CD14-positive monocyte (primary cell): ENCODE data around the gene KMT2E. TPM values are rescaled to one million over a fixed set of nuclear protein-coding genes. Genes with fewer than 3 reads are reported as not detected.

ENCODE experiments used
- DNase-seq, 3 donors: peaks; one replicate each; pipeline ENCODE4 v3.0.0-alpha.2; 2011 to 2022
- H2AFZ ChIP-seq: 2 replicates; pipeline ENCODE4 v1.6.0; 2012; ENCODE audit warnings: mild to moderate bottlenecking, low read depth, low read length, inconsistent platforms; ENCODE audit not compliant: insufficient read depth, poor library complexity, severe bottlenecking
- H3K27ac ChIP-seq, 2 donors: 1 replicate in 1 of 2; 2 replicates in 1 of 2; pipeline ENCODE4 v1.5.1; 2012 to 2013; ENCODE audit warnings: low read length in 2 of 2, control low read depth in 1 of 2, inconsistent platforms in 1 of 2, low read depth in 1 of 2, mild to moderate bottlenecking in 1 of 2
- H3K27me3 ChIP-seq, 2 donors: one replicate each; pipeline versions ENCODE4 v1.6.0 to v1.6.1; 2011 to 2013; ENCODE audit warnings: low read length in 2 of 2; ENCODE audit not compliant: control insufficient read depth in 2 of 2, insufficient read depth in 2 of 2
- H3K36me3 ChIP-seq, 2 donors: replicated peaks in 1 of 2; 1 replicate in 1 of 2; 2 replicates in 1 of 2; pipeline versions ENCODE4 v1.5.1 to v1.6.1; 2012 to 2013; ENCODE audit warnings: low read length in 2 of 2, control low read depth in 1 of 2, inconsistent platforms in 1 of 2, mild to moderate bottlenecking in 1 of 2; ENCODE audit not compliant: insufficient read depth in 2 of 2, control insufficient read depth in 1 of 2
- H3K4me1 ChIP-seq, 2 donors: 1 replicate in 1 of 2; 2 replicates in 1 of 2; pipeline versions ENCODE4 v1.5.1 to v1.6.1; 2012 to 2013; ENCODE audit warnings: low read length in 2 of 2, control low read depth in 1 of 2, inconsistent platforms in 1 of 2, mild to moderate bottlenecking in 1 of 2, moderate library complexity in 1 of 2; ENCODE audit not compliant: insufficient read depth in 2 of 2, control insufficient read depth in 1 of 2
- H3K4me2 ChIP-seq: replicated peaks from 2 replicates; pipeline ENCODE3; 2012; ENCODE audit warnings: low read length, moderate library complexity, mild to moderate bottlenecking; ENCODE audit not compliant: poor library complexity, severe bottlenecking; ENCODE audit errors: extremely low read depth
- H3K4me3 ChIP-seq, 3 experiments: fragments of 200-600 bp in 1 of 3; sonication (generic) in 1 of 3; replicated peaks in 1 of 3; 1 replicate in 2 of 3; 2 replicates in 1 of 3; pipeline ENCODE4 v1.5.1; 2011 to 2013; ENCODE audit warnings: low read length in 3 of 3, mild to moderate bottlenecking in 3 of 3, control low read depth in 2 of 3, low read depth in 2 of 3, inconsistent platforms in 1 of 3, moderate library complexity in 1 of 3
- H3K79me2 ChIP-seq: 2 replicates; pipeline ENCODE4 v1.6.0; 2012; ENCODE audit warnings: mild to moderate bottlenecking, control low read depth, inconsistent platforms, low read length, moderate library complexity; ENCODE audit not compliant: insufficient read depth
- H3K9ac ChIP-seq: 2 replicates; pipeline ENCODE4 v1.6.0; 2017; ENCODE audit warnings: low read length, mild to moderate bottlenecking; ENCODE audit not compliant: insufficient read depth, poor library complexity, severe bottlenecking
- H3K9me3 ChIP-seq, 2 donors: replicated peaks in 1 of 2; 1 replicate in 1 of 2; 2 replicates in 1 of 2; pipeline versions ENCODE4 v1.5.1 to v1.6.1; 2012 to 2013; ENCODE audit warnings: low read length in 2 of 2, control low read depth in 1 of 2; ENCODE audit not compliant: control insufficient read depth in 1 of 2, insufficient read depth in 1 of 2
- H4K20me1 ChIP-seq: 2 replicates; pipeline ENCODE4 v1.6.0; 2012; ENCODE audit warnings: mild to moderate bottlenecking, low read length, control low read depth, moderate library complexity; ENCODE audit not compliant: insufficient read depth
- H3K27ac Mint-ChIP-seq, 7 donors: one replicate each; pipeline ENCODE4 v1.8.0; 2020; ENCODE audit warnings: mild to moderate bottlenecking in 7 of 7, mixed read lengths in 7 of 7, moderate library complexity in 6 of 7, inconsistent platforms in 2 of 7
- H3K27me3 Mint-ChIP-seq, 3 donors: one replicate each; pipeline ENCODE4 v1.8.0; 2021 to 2022; ENCODE audit warnings: low read depth in 3 of 3, mild to moderate bottlenecking in 3 of 3, mixed read lengths in 3 of 3, moderate library complexity in 3 of 3, inconsistent platforms in 1 of 3
- H3K36me3 Mint-ChIP-seq, 2 donors: one replicate each; pipeline ENCODE4 v1.8.0; 2020; ENCODE audit warnings: mixed read lengths in 2 of 2, inconsistent platforms in 1 of 2, mild to moderate bottlenecking in 1 of 2
- H3K4me1 Mint-ChIP-seq: one replicate; pipeline ENCODE4 v1.8.0; 2020; ENCODE audit warnings: mild to moderate bottlenecking, mixed read lengths
- H3K4me3 Mint-ChIP-seq, 2 donors: one replicate each; pipeline ENCODE4 v1.8.0; 2020; ENCODE audit warnings: mild to moderate bottlenecking in 2 of 2, mixed read lengths in 2 of 2, moderate library complexity in 1 of 2
- H3K9me3 Mint-ChIP-seq, 7 donors: one replicate each; pipeline ENCODE4 v1.8.0; 2020 to 2022; ENCODE audit warnings: mixed read lengths in 7 of 7, mild to moderate bottlenecking in 6 of 7, moderate library complexity in 6 of 7, inconsistent platforms in 2 of 7
- CTCF ChIP-seq: fragments of 200-600 bp; IDR thresholded peaks from one replicate; pipeline ENCODE4 v1.8.0; 2022; ENCODE audit warnings: antibody characterized with exemption, mild to moderate bottlenecking
- WGBS: methylation state at CpG from one replicate; pipeline ENCODE4 v1.1.5; 2013; ENCODE audit warnings: missing lambda C conversion rate; ENCODE audit not compliant: insufficient coverage; 5-methylcytosine and 5-hydroxymethylcytosine counted together
- intact Hi-C, 2 donors: fragments of 100-400 bp; cut with micrococcal nuclease; formaldehyde crosslinking; loops; one replicate each; pipeline versions ENCODE4 v1.15.0 to v1.15.1; 2023
- polyA plus RNA-seq, 3 donors: library from polyadenylated mRNA; depleted of rRNA in 1 of 3; unstranded in 2 of 3; stranded (reverse) in 1 of 3; fragments of 300-500 nt in 2 of 3; fragments of >200 nt in 1 of 3; fragmentation: Illumina TruSeq in 2 of 3; gene quantifications; 1 replicate in 2 of 3; 2 replicates in 1 of 3; pipeline ENCODE4 v1.2.3, GENCODE V29; 2012 to 2021

KMT2E gene
- polyA plus RNA-seq, 3 donors = 21.5 to 58.0 (median 33.1) TPM

GRCh38 chr7:105013221-105013815, 687 bp upstream of the KMT2E start:
- H3K9ac ChIP-seq = peak overlapping the region; percentile 99
- peaks cover 40% of the 10 kb centered on the region for H3K4me1 Mint-ChIP-seq
- peak overlapping the region; percentile 52 for H2AFZ ChIP-seq
- DNase-seq = peak; percentile 91 to 95 (median 94)
- peak overlapping the region; percentile 95 for H3K4me2 ChIP-seq
- H3K9me3 Mint-ChIP-seq = peaks cover 0 to 5% (median 0%) of the 10 kb centered on the region in 7 donors
- no peaks in the 10 kb centered on the region for H3K9me3 ChIP-seq
- peak overlapping the region; percentile 94 to 100 for H3K27ac ChIP-seq
- no peaks in the 10 kb centered on the region for H3K27me3 ChIP-seq
- H3K4me1 ChIP-seq = peaks cover 41 to 61% of the 10 kb centered on the region in 2 donors
- peak overlapping the region; percentile 76 to 100 (median 99) for H3K4me3 ChIP-seq
- intact Hi-C loops = loop anchor here (1.0 to 10.0 kb wide), 4 partner anchors 29 to 69 kb away; no protein-coding TSS in a partner anchor
- H3K27me3 Mint-ChIP-seq = peaks cover 0 to 8% (median 4%) of the 10 kb centered on the region in 3 donors
- H3K79me2 ChIP-seq = peaks cover 51% of the 10 kb centered on the region
- peaks cover 8 to 18% of the 10 kb centered on the region in 2 donors for H3K36me3 Mint-ChIP-seq
- peak overlapping the region; percentile 97 to 98 for H3K4me3 Mint-ChIP-seq
- peaks cover 36% of the 10 kb centered on the region for H4K20me1 ChIP-seq
- H3K36me3 ChIP-seq = peaks cover 0 to 3% of the 10 kb centered on the region in 2 donors
- peak overlapping the region; percentile 100 for H3K27ac Mint-ChIP-seq
- peak; percentile 68 for TF ChIP-seq CTCF
- under 1% methylated on average over 26 of the region's 39 CpGs for WGBS

- Mint-ChIP-seq H3K4me1 (peaks cover 38% of the 10 kb centered on the region), H3K9me3 (peaks cover 0 to 5% (median 0%) of the 10 kb centered on the region in 7 donors), H3K27ac (peak overlapping the region; percentile 100), H3K4me3 (peak overlapping the region; percentile 97 to 98), H3K27me3 (peaks cover 0 to 8% (median 4%) of the 10 kb centered on the region in 3 donors), H3K36me3 (peaks cover 7 to 10% of the 10 kb centered on the region in 2 donors)
- Histone ChIP-seq H4K20me1 (peaks cover 38% of the 10 kb centered on the region), H3K36me3 (no peaks in the 10 kb centered on the region), H3K27me3 (no peaks in the 10 kb centered on the region), H3K27ac (peak overlapping the region; percentile 94 to 100), H3K4me3 (peak overlapping the region; percentile 92 to 100 (median 99)), H3K9me3 (no peaks in the 10 kb centered on the region), H3K79me2 (peaks cover 66% of the 10 kb centered on the region), H3K4me2 (peak overlapping the region; percentile 95), H3K9ac (peak overlapping the region; percentile 99), H2AFZ (peak overlapping the region; percentile 52), H3K4me1 (peaks cover 33 to 60% of the 10 kb centered on the region in 2 donors)
- peak in 2 of 3 donors; percentile 32 to 38 for DNase-seq
- 0% methylated on average over 8 of the region's 22 CpGs for WGBS
- intact Hi-C loops = loop anchor here (1.0 to 10.0 kb wide), 2 partner anchors 8 to 70 kb away; no protein-coding TSS in a partner anchor
- no peak for TF ChIP-seq CTCF
These were observed 836 bp downstream of the KMT2E start for GRCh38 chr7:105014693-105015389.
